ENCODE results near the gene PSIP1. TPM values are rescaled to one million over a fixed set of nuclear protein-coding genes. Genes with fewer than 3 reads are reported as not detected.

PSIP1 gene
- total RNA-seq, 4 donors from 2014 or later = 12.7 to 206 (median 27.8) TPM

- Histone ChIP-seq H3K4me3 (no peak overlapping the region), H3K9me3 (no peaks in the 10 kb centered on the region), H3K36me3 (peaks cover 0 to 44% (median 14%) of the 10 kb centered on the region in 4 donors), H3K4me1 (peaks cover 0 to 5% (median 0%) of the 10 kb centered on the region in 4 donors), H3K27me3 (no peaks in the 10 kb centered on the region), H3K27ac (no peak overlapping the region)
- no peak for DNase-seq
- in situ Hi-C loops (cut with MboI; ENCODE audit: low pct_ligation_motif_present in 1 of 4, low pct_unique_long_range_greater_than_20kb in 1 of 4, low sequenced_read_pairs in 3 of 4) = no loop called here
- WGBS, 2 donors (ENCODE audit: low coverage in 1 of 2) = 97 to 98% methylated on average over 7 of the region's 7 CpGs
- intact Hi-C loops (cut with DNase I; ENCODE audit: low total_unique reads) = no loop called here
- TF ChIP-seq CTCF (IDR thresholded peaks at IDR 0.05) = no peak
- TF ChIP-seq POLR2A (IDR thresholded peaks at IDR 0.05) = no peak
- no peak for TF ChIP-seq POLR2AphosphoS5 (IDR thresholded peaks at IDR 0.05)
Measured at GRCh38 chr9:15438891-15439290, 71.9 kb downstream of the PSIP1 start.

GRCh38 chr9:15433661-15434060 lies 77.1 kb downstream of the PSIP1 start:
- no peaks in the 10 kb centered on the region for H3K9me3 ChIP-seq
- H3K4me3 ChIP-seq = no peak overlapping the region
- H3K4me1 ChIP-seq = peaks cover 3 to 43% (median 26%) of the 10 kb centered on the region in 4 donors
- intact Hi-C loops (cut with DNase I; ENCODE audit: low total_unique reads) = no loop called here
- DNase-seq = no peak
- TF ChIP-seq POLR2A (IDR thresholded peaks at IDR 0.05) = no peak
- TF ChIP-seq EP300 (IDR thresholded peaks at IDR 0.05; ENCODE audit: low read depth) = no peak
- TF ChIP-seq POLR2AphosphoS5 (IDR thresholded peaks at IDR 0.05) = no peak
- no peak for TF ChIP-seq CTCF (IDR thresholded peaks at IDR 0.05)
- H3K27me3 ChIP-seq = no peaks in the 10 kb centered on the region
- peak overlapping the region in 1 of 4 donors; percentile 19 for H3K27ac ChIP-seq
- H3K36me3 ChIP-seq = peaks cover 0 to 33% (median 9%) of the 10 kb centered on the region in 4 donors
- in situ Hi-C loops (cut with MboI; ENCODE audit: low pct_ligation_motif_present in 1 of 4, low pct_unique_long_range_greater_than_20kb in 1 of 4, low sequenced_read_pairs in 3 of 4) = no loop called here
- 83 to 86% methylated on average over 3 of the region's 3 CpGs for WGBS, 2 donors (ENCODE audit: low coverage in 1 of 2)

GRCh38 chr9:15433191-15433590 lies 77.6 kb downstream of the PSIP1 start:
- in situ Hi-C loops (cut with MboI; ENCODE audit: low pct_ligation_motif_present in 1 of 4, low pct_unique_long_range_greater_than_20kb in 1 of 4, low sequenced_read_pairs in 3 of 4) = no loop called here
- 80 to 88% methylated on average over 4 of the region's 4 CpGs for WGBS, 2 donors (ENCODE audit: low coverage in 1 of 2)

More at GRCh38 chr9:15433191-15433590, 77.6 kb downstream of the PSIP1 start:
- intact Hi-C loops (cut with DNase I; ENCODE audit: low total_unique reads) = no loop called here
- H3K27ac ChIP-seq = peak overlapping the region in 1 of 4 donors; percentile 19
- peaks cover 0 to 29% (median 7%) of the 10 kb centered on the region in 4 donors for H3K36me3 ChIP-seq
- DNase-seq = no peak
- TF ChIP-seq POLR2AphosphoS5 (IDR thresholded peaks at IDR 0.05) (no peak), POLR2A (IDR thresholded peaks at IDR 0.05) (no peak), EP300 (IDR thresholded peaks at IDR 0.05; ENCODE audit: low read depth) (no peak), CTCF (IDR thresholded peaks at IDR 0.05) (no peak)
- no peak overlapping the region for H3K4me3 ChIP-seq
- no peaks in the 10 kb centered on the region for H3K27me3 ChIP-seq
- peaks cover 3 to 43% (median 26%) of the 10 kb centered on the region in 4 donors for H3K4me1 ChIP-seq
- H3K9me3 ChIP-seq = no peaks in the 10 kb centered on the region

All from transverse colon (tissue), 4 donors.